ENCODE results near the gene KRT81.
"Not testable (repeated sequence)": the region's sequence is repeated elsewhere in the genome, so short reads cannot be mapped to it uniquely, and the experiment has no call there.

Gene KRT81

GRCh38 chr12:52324153-52324444 lies 32.8 kb upstream of the KRT81 start:
- no peak for TF ChIP-seq JUND (IDR thresholded peaks at IDR 0.05; ENCODE audit: low read depth)
- in situ Hi-C loops (cut with HindIII; ENCODE audit: low pct_unique_long_range_greater_than_20kb, low sequenced_read_pairs) = no loop called here
- no peak for DNase-seq (ENCODE audit: low read depth in 1 of 2, low spot score in 1 of 2)

- TF ChIP-seq JUND (IDR thresholded peaks at IDR 0.05; ENCODE audit: low read depth) = no peak
- DNase-seq (ENCODE audit: low read depth in 1 of 2, low spot score in 1 of 2) = no peak
- in situ Hi-C loops (cut with HindIII; ENCODE audit: low pct_unique_long_range_greater_than_20kb, low sequenced_read_pairs) = no loop called here
Measured at GRCh38 chr12:52323416-52324152, 32.2 kb upstream of the KRT81 start.

GRCh38 chr12:52323001-52323400 lies 31.7 kb upstream of the KRT81 start:
- in situ Hi-C loops (cut with HindIII; ENCODE audit: low pct_unique_long_range_greater_than_20kb, low sequenced_read_pairs) = no loop called here
- no peak for DNase-seq (ENCODE audit: low read depth in 1 of 2, low spot score in 1 of 2)
- TF ChIP-seq JUND (IDR thresholded peaks at IDR 0.05; ENCODE audit: low read depth) = no peak

GRCh38 chr12:52322069-52322468 lies 30.7 kb upstream of the KRT81 start:
- in situ Hi-C loops (cut with HindIII; ENCODE audit: low pct_unique_long_range_greater_than_20kb, low sequenced_read_pairs) = no loop called here
- no peak for TF ChIP-seq JUND (IDR thresholded peaks at IDR 0.05; ENCODE audit: low read depth)
- DNase-seq (ENCODE audit: low read depth in 1 of 2, low spot score in 1 of 2) = no peak

GRCh38 chr12:52321418-52321817 lies 30.1 kb upstream of the KRT81 start:
- in situ Hi-C loops (cut with HindIII; ENCODE audit: low pct_unique_long_range_greater_than_20kb, low sequenced_read_pairs) = no loop called here

GRCh38 chr12:52320784-52321400 lies 29.6 kb upstream of the KRT81 start, which contains the start of gene KRT83:
TSS of gene KRT83 (minus strand) at chr12:52321398. CDS start at chr12:52321335, 63 bp downstream.
- in situ Hi-C loops (cut with HindIII; ENCODE audit: low pct_unique_long_range_greater_than_20kb, low sequenced_read_pairs) = no loop called here
- TF ChIP-seq JUND (IDR thresholded peaks at IDR 0.05; ENCODE audit: low read depth) = no peak
- no peak for DNase-seq (ENCODE audit: low read depth in 1 of 2, low spot score in 1 of 2)

More at GRCh38 chr12:52321418-52321817, 30.1 kb upstream of the KRT81 start:
- no peak for TF ChIP-seq JUND (IDR thresholded peaks at IDR 0.05; ENCODE audit: low read depth)
- no peak for DNase-seq (ENCODE audit: low read depth in 1 of 2, low spot score in 1 of 2)

GRCh38 chr12:52319097-52319496 lies 27.8 kb upstream of the KRT81 start:
- DNase-seq (ENCODE audit: low read depth in 1 of 2, low spot score in 1 of 2) = peak; percentile 80 to 90
- TF ChIP-seq JUND (IDR thresholded peaks at IDR 0.05; ENCODE audit: low read depth) = no peak
- in situ Hi-C loops (cut with HindIII; ENCODE audit: low pct_unique_long_range_greater_than_20kb, low sequenced_read_pairs) = no loop called here

GRCh38 chr12:52318241-52318990 lies 27.1 kb upstream of the KRT81 start:
- in situ Hi-C loops (cut with HindIII; ENCODE audit: low pct_unique_long_range_greater_than_20kb, low sequenced_read_pairs) = no loop called here
- TF ChIP-seq JUND (IDR thresholded peaks at IDR 0.05; ENCODE audit: low read depth) = no peak
- DNase-seq (ENCODE audit: low read depth in 1 of 2, low spot score in 1 of 2) = no peak

GRCh38 chr12:52317468-52318052 lies 26.2 kb upstream of the KRT81 start:
- DNase-seq (ENCODE audit: low read depth in 1 of 2, low spot score in 1 of 2) = no peak
- in situ Hi-C loops (cut with HindIII; ENCODE audit: low pct_unique_long_range_greater_than_20kb, low sequenced_read_pairs) = no loop called here
- TF ChIP-seq JUND (IDR thresholded peaks at IDR 0.05; ENCODE audit: low read depth) = no peak

GRCh38 chr12:52316701-52317100 lies 25.4 kb upstream of the KRT81 start:
- no peak for TF ChIP-seq JUND (IDR thresholded peaks at IDR 0.05; ENCODE audit: low read depth)
- DNase-seq (ENCODE audit: low read depth in 1 of 2, low spot score in 1 of 2) = no peak
- in situ Hi-C loops (cut with HindIII; ENCODE audit: low pct_unique_long_range_greater_than_20kb, low sequenced_read_pairs) = no loop called here

GRCh38 chr12:52316290-52316689 lies 25.0 kb upstream of the KRT81 start:
- TF ChIP-seq JUND (IDR thresholded peaks at IDR 0.05; ENCODE audit: low read depth) = no peak
- DNase-seq (ENCODE audit: low read depth in 1 of 2, low spot score in 1 of 2) = no peak
- in situ Hi-C loops (cut with HindIII; ENCODE audit: low pct_unique_long_range_greater_than_20kb, low sequenced_read_pairs) = no loop called here

GRCh38 chr12:52315721-52316120 lies 24.4 kb upstream of the KRT81 start:
- in situ Hi-C loops (cut with HindIII; ENCODE audit: low pct_unique_long_range_greater_than_20kb, low sequenced_read_pairs) = not testable (repeated sequence)
- DNase-seq (ENCODE audit: low read depth in 1 of 2, low spot score in 1 of 2) = peak in 1 of 2 experiments; percentile 27

GRCh38 chr12:52314511-52314910 lies 23.2 kb upstream of the KRT81 start:
- in situ Hi-C loops (cut with HindIII; ENCODE audit: low pct_unique_long_range_greater_than_20kb, low sequenced_read_pairs) = no loop called here
- no peak for TF ChIP-seq JUND (IDR thresholded peaks at IDR 0.05; ENCODE audit: low read depth)
- no peak for DNase-seq (ENCODE audit: low read depth in 1 of 2, low spot score in 1 of 2)

Data from T47D (cell line).